Fibroblast of pulmonary artery (primary cell): ENCODE measurements around the gene CPNE4.

Experiments
- DNase-seq: peaks from one replicate; pipeline ENCODE4 v3.0.0-alpha.2; 2010; ENCODE audit warnings: low read depth
- H3K4me3 ChIP-seq: replicated peaks from 2 replicates; pipeline ENCODE4 v1.5.1; 2011; ENCODE audit warnings: low read depth, mild to moderate bottlenecking, control low read depth, low read length, moderate library complexity
- TF ChIP-seq, protein P1 (sequence below): IDR thresholded peaks from 2 replicates; pipeline ENCODE4 v1.5.1; 2011; ENCODE audit warnings: mild to moderate bottlenecking, control low read depth, low read length, inconsistent platforms; ENCODE audit errors: missing control alignments

The CPNE4 gene

DNA sequence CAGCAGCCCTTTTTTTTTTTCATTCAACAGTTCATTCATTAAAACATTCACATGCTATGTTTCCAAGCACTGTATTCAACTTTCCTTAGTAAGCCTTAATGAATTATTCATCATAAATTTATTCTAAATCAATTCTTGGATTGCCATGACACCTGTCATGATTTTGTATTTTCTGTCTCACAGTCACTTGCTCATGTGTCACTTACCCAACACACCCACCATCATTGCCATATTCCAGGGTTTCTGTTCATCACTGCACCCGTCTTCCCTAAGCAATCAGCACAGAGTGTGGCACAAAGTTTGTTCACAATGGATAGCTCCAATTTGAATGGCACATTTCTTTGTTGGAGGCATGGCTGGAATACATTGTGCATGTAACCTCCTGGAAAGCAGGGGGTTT lies 27.2 kb downstream of the CPNE4 start:
- H3K4me3 ChIP-seq = no peak overlapping the region
- TF ChIP-seq, protein P1, sequence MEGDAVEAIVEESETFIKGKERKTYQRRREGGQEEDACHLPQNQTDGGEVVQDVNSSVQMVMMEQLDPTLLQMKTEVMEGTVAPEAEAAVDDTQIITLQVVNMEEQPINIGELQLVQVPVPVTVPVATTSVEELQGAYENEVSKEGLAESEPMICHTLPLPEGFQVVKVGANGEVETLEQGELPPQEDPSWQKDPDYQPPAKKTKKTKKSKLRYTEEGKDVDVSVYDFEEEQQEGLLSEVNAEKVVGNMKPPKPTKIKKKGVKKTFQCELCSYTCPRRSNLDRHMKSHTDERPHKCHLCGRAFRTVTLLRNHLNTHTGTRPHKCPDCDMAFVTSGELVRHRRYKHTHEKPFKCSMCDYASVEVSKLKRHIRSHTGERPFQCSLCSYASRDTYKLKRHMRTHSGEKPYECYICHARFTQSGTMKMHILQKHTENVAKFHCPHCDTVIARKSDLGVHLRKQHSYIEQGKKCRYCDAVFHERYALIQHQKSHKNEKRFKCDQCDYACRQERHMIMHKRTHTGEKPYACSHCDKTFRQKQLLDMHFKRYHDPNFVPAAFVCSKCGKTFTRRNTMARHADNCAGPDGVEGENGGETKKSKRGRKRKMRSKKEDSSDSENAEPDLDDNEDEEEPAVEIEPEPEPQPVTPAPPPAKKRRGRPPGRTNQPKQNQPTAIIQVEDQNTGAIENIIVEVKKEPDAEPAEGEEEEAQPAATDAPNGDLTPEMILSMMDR = no peak

DNA sequence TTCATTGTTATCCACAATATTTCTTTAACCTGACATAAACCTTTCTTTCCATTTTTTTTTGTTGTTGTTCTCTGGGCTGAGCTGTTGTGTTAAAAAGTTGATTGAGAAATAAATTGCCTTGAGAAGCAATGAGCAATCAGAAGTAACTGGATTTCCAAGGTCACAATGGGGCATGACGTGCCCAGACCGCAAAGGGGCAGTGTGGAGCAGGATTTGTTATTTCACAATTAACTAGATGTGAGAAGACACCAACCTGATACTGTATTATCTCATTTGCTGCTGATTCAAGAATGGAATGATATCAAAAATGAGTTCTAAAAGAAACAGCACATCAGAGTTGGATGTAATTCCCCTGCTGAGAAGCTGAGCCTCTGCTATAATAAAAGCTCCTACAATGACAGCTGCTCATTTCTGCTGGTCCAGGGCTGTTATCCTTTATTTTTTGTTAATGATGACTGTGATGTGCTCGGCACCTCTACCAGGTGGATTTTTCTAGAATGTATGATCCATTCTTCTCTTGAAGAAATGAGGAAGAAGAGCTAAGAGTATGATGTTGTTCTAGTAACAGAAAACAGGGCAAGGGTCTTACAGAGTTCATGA lies 28.1 kb downstream of the CPNE4 start:
- no peak overlapping the region for H3K4me3 ChIP-seq
- TF ChIP-seq, protein P1 = peak; percentile 71
- DNase-seq = peak; percentile 53

More for the DNA sequence above, 27.2 kb downstream of the CPNE4 start:
- no peak for DNase-seq

DNA sequence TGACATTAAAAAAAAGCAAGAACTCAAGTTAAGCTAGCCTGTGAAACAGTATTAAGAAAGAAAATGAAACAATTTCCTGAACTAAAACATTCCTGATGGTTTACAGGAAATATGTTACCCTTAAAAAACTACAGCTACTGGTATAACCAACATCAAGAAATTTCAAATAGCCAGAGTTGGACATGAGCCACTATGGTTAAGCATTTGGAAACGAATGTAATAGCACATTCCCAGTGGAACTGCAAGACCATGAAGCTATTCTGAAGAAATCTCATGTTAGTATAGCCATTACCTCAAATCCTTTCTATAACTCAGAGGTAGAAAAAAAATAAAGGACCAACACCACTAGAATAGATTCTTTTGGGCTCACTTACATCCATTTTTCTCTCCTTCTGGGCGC lies 30.2 kb downstream of the CPNE4 start:
- DNase-seq = peak; percentile 46
- H3K4me3 ChIP-seq = no peak overlapping the region
- TF ChIP-seq, protein P1 = no peak

DNA sequence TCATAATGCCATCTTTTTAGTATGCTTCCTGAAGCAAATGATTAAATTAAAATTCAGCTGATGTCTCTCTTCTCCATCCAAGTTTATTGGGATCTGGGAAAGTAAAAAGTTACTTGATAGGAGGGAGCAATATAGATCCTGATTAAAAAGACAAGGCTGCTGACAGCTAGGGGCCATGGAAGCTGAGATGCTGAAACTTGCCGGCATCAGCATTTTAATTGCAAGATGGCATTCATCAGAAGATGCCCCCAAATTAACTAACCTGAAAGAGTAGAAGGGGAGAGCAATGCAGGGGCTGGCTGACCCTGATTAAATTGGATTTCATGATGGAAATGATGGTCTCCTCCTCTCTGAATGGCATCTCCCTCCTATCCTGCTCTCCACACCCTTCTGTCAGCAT lies 31.1 kb downstream of the CPNE4 start:
- H3K4me3 ChIP-seq = no peak overlapping the region
- TF ChIP-seq, protein P1 = no peak
- no peak for DNase-seq

DNA sequence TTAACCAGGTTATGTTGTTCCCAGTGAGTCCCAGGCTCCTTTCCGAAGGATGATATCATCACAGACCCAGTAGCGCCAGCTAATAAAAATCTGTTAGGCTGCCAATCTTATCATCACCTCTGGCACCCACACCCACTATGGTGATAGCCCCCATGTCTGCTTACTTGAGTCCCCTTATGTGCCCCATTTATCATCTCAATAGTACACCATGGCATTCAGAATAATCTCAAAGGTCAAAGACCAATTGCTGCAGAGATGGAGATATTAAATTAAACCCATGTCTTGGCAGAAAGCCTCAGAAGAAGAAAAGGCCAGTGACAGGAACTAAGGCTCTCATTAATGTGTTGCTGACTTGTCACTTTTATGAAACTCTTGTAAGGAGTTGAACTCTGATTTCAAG lies 32.8 kb downstream of the CPNE4 start:
- no peak for DNase-seq
- TF ChIP-seq, protein P1 = no peak
- H3K4me3 ChIP-seq = no peak overlapping the region

DNA sequence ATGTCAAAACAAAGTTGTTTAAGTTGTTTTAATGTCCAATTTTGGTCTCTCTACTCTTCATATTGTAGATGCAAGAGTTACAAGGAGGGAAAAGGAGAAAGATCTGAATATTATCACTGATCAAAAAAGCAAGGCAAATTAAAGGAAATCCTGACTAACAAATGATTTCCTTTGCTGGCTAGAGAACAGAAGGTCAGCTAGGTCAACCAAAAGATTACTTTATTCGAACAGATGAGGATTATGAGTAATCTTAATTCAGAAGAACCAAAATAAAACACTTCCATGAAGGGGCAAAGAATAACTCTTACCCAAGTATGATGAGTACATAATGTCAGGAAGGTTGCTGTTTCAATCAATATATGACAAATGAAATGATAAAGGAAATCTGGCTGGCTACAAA lies 33.8 kb downstream of the CPNE4 start:
- no peak overlapping the region for H3K4me3 ChIP-seq
- DNase-seq = no peak
- TF ChIP-seq, protein P1 = no peak

DNA sequence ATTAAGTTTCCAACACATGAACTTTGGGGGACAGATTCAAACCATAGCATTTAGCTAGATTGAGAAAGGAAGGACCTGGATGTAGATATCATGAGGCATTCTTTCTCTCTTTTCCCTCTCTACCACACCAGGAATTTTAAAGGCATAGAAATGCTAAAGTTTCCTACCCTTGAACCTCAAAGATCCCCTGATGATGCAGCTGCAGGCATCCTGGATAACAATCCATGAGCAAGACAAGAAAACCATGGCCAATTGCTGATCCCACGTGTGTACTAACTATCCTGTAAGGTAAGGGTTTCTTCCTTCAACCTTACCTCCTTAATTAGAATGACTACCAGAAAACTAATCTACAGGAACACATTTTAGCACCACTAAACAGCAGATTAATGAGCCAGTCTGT lies 36.8 kb downstream of the CPNE4 start:
- no peak for DNase-seq
- H3K4me3 ChIP-seq = no peak overlapping the region
- TF ChIP-seq, protein P1 = no peak
